B cell (primary cell): ENCODE measurements around the gene PRR33. TPM values are rescaled to one million over a fixed set of nuclear protein-coding genes. Genes with fewer than 3 reads are reported as not detected.

Experiments used
- ATAC-seq: fragments of 200-7000 bp; cut with Tn5 transposase; one replicate; pipeline ENCODE4 v1.10.0; 2021; ENCODE audit warnings: low read depth, mild to moderate bottlenecking, moderate number of reproducible peaks, moderate library complexity
- CTCF ChIA-PET: fragments of 350-600 bp; sonication (Branson Sonifier 250); formaldehyde crosslinking; loops from one replicate; lab custom pipeline; 2021; ENCODE audit warnings: antibody characterized with exemption, inconsistent platforms; lab: Charles Lee
- POLR2A ChIA-PET: fragments of 350-600 bp; sonication (Branson Sonifier 250); formaldehyde crosslinking; loops from one replicate; lab custom pipeline; 2021; ENCODE audit warnings: antibody characterized with exemption; lab: Charles Lee
- DNase-seq: peaks from one replicate; pipeline ENCODE4 v3.0.0; 2013
- H2AFZ ChIP-seq: 2 replicates; pipeline ENCODE4 v1.6.1; 2012; ENCODE audit warnings: mild to moderate bottlenecking, low read depth, low read length; ENCODE audit not compliant: insufficient read depth, poor library complexity, severe bottlenecking
- H3K27ac ChIP-seq, 2 donors: 1 replicate in 1 of 2; 2 replicates in 1 of 2; pipeline ENCODE4 v1.5.1; 2012 to 2013; ENCODE audit warnings: low read length in 2 of 2, mild to moderate bottlenecking in 2 of 2, moderate library complexity in 1 of 2
- H3K27me3 ChIP-seq, 4 experiments: fragments of 200-600 bp in 1 of 4; sonication (generic) in 1 of 4; replicated peaks in 1 of 4; 1 replicate in 2 of 4; 2 replicates in 2 of 4; pipeline versions ENCODE4 v1.6.1 to v1.7.0; 2013 to 2016; ENCODE audit warnings: low read length in 3 of 4, mild to moderate bottlenecking in 2 of 4, mixed read lengths in 1 of 4, moderate library complexity in 1 of 4; ENCODE audit not compliant: insufficient read depth in 4 of 4, control insufficient read depth in 3 of 4; ENCODE audit errors: control extremely low read depth in 1 of 4
- H3K36me3 ChIP-seq, 2 experiments: replicated peaks in 1 of 2; 1 replicate in 1 of 2; 2 replicates in 1 of 2; pipeline versions ENCODE4 v1.6.1 to v1.7.1; 2013; ENCODE audit warnings: low read length in 1 of 2; ENCODE audit not compliant: insufficient read depth in 2 of 2, control insufficient read depth in 1 of 2; ENCODE audit errors: control extremely low read depth in 1 of 2, extremely low read depth in 1 of 2
- H3K4me1 ChIP-seq, 2 donors: fragments of 200-600 bp in 1 of 2; sonication (generic) in 1 of 2; 1 replicate in 1 of 2; 2 replicates in 1 of 2; pipeline versions ENCODE4 v1.5.1 to v1.6.1; 2013 to 2017; ENCODE audit warnings: low read length in 2 of 2; ENCODE audit not compliant: control insufficient read depth in 2 of 2, insufficient read depth in 2 of 2
- H3K4me2 ChIP-seq: replicated peaks from 2 replicates; pipeline ENCODE3; 2012; ENCODE audit warnings: mild to moderate bottlenecking, low read depth, low read length; ENCODE audit not compliant: poor library complexity, severe bottlenecking
- H3K4me3 ChIP-seq, 5 experiments: fragments of 200-600 bp in 1 of 5; sonication (generic) in 1 of 5; 1 replicate in 3 of 5; 2 replicates in 2 of 5; pipeline versions ENCODE4 v1.5.1 to v1.7.0; 2011 to 2016; ENCODE audit warnings: low read length in 4 of 5, mild to moderate bottlenecking in 4 of 5, low read depth in 2 of 5, control low read depth in 1 of 5, moderate library complexity in 1 of 5; ENCODE audit not compliant: insufficient read depth in 1 of 5; ENCODE audit errors: control extremely low read depth in 1 of 5, extremely low read depth in 1 of 5
- H3K79me2 ChIP-seq: fragments of 200-600 bp; sonication (generic); one replicate; pipeline ENCODE4 v1.6.0; 2016; ENCODE audit warnings: low read length; ENCODE audit not compliant: control insufficient read depth, insufficient read depth
- H3K9ac ChIP-seq: fragments of 200-600 bp; sonication (generic); 2 replicates; pipeline ENCODE4 v1.6.1; 2017; ENCODE audit warnings: mild to moderate bottlenecking, low read length, moderate library complexity
- H3K9me3 ChIP-seq, 3 donors: one replicate each; pipeline versions ENCODE4 v1.6.1 to v1.7.1; 2013; ENCODE audit warnings: low read length in 2 of 3; ENCODE audit not compliant: control insufficient read depth in 2 of 3, insufficient read depth in 1 of 3; ENCODE audit errors: control extremely low read depth in 1 of 3
- H4K20me1 ChIP-seq: 2 replicates; pipeline ENCODE4 v1.6.0; 2012; ENCODE audit warnings: mild to moderate bottlenecking, low read length; ENCODE audit not compliant: insufficient read depth, control insufficient read depth, poor library complexity, severe bottlenecking
- H3K27ac Mint-ChIP-seq: one replicate; pipeline ENCODE4 v1.8.0; 2021; ENCODE audit warnings: mixed read lengths
- H3K27me3 Mint-ChIP-seq: one replicate; pipeline ENCODE4 v1.8.0; 2021; ENCODE audit warnings: mixed read lengths
- H3K4me1 Mint-ChIP-seq: one replicate; pipeline ENCODE4 v1.8.0; 2021; ENCODE audit warnings: mixed read lengths
- H3K4me3 Mint-ChIP-seq: one replicate; pipeline ENCODE4 v1.8.0; 2021; ENCODE audit warnings: mixed read lengths
- H3K9me3 Mint-ChIP-seq: one replicate; pipeline ENCODE4 v1.8.0; 2022; ENCODE audit warnings: mixed read lengths; ENCODE audit not compliant: insufficient read depth
- EZH2 ChIP-seq: IDR thresholded peaks from 2 replicates; pipeline ENCODE4 v1.6.1; 2012; ENCODE audit warnings: borderline replicate concordance, low read depth, mild to moderate bottlenecking, moderate library complexity, low read length; ENCODE audit not compliant: insufficient read depth, poor library complexity, severe bottlenecking
- WGBS: methylation state at CpG from one replicate; pipeline ENCODE4 v1.1.5; 2013; ENCODE audit warnings: missing lambda C conversion rate; ENCODE audit not compliant: insufficient coverage; 5-methylcytosine and 5-hydroxymethylcytosine counted together
- intact Hi-C: fragments of 100-400 bp; cut with micrococcal nuclease; formaldehyde crosslinking; loops from one replicate; pipeline ENCODE4 v1.10.0; 2022
- polyA plus RNA-seq: library from polyadenylated mRNA; depleted of rRNA; stranded (reverse); fragments of >200 nt; gene quantifications from 2 replicates; pipeline ENCODE4 v1.2.3, GENCODE V29; 2012
- total RNA-seq, 2 donors: library from RNA; stranded (reverse); fragments of 120-200 nt in 1 of 2; gene quantifications; 1 replicate in 1 of 2; 2 replicates in 1 of 2; pipeline versions ENCODE4 v1.2.3 to v1.2.4, GENCODE V29; 2013 to 2022
- TF ChIP-seq, protein P1 (sequence below): fragments of 200-600 bp; IDR thresholded peaks from one replicate; pipeline ENCODE4 v1.8.0; 2022; ENCODE audit warnings: antibody characterized with exemption, mild to moderate bottlenecking

The PRR33 gene
- total and polyA plus RNA-seq, 2 donors (not counting 1 experiment from before 2014, with no cell fraction given): not detected

DNA sequence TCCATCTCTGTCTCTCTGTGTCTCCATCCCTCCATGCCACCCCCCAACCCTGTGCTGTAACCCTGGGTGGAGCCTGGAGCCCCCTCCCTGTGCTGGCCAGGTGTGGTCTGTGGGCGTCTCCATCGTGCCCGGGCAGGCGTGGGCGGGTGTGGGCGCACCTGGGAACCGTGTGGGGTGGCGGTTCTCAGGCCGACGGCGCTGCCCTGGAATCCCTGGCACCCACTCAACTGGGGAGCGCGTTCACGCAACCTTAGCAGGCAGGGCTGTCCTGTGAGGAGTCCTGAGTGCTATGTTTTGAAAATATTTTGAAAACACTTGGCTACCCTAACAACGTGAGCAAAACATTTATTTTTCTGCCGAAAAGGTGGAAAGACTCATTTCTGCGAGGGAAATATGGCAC, 32.5 kb upstream of the PRR33 start:
- no peak for TF ChIP-seq EZH2
- TF ChIP-seq, protein P1, sequence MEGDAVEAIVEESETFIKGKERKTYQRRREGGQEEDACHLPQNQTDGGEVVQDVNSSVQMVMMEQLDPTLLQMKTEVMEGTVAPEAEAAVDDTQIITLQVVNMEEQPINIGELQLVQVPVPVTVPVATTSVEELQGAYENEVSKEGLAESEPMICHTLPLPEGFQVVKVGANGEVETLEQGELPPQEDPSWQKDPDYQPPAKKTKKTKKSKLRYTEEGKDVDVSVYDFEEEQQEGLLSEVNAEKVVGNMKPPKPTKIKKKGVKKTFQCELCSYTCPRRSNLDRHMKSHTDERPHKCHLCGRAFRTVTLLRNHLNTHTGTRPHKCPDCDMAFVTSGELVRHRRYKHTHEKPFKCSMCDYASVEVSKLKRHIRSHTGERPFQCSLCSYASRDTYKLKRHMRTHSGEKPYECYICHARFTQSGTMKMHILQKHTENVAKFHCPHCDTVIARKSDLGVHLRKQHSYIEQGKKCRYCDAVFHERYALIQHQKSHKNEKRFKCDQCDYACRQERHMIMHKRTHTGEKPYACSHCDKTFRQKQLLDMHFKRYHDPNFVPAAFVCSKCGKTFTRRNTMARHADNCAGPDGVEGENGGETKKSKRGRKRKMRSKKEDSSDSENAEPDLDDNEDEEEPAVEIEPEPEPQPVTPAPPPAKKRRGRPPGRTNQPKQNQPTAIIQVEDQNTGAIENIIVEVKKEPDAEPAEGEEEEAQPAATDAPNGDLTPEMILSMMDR: no peak
- no peak for DNase-seq
- intact Hi-C loops: no loop called here
- Mint-ChIP-seq H3K27me3 (peaks cover 22% of the 10 kb centered on the region), H3K27ac (no peak overlapping the region), H3K4me1 (no peaks in the 10 kb centered on the region), H3K4me3 (no peak overlapping the region), H3K9me3 (no peaks in the 10 kb centered on the region)
- H3K4me3 ChIP-seq: no peak overlapping the region
- H3K4me2 ChIP-seq: no peak overlapping the region
- H3K9me3 ChIP-seq: no peaks in the 10 kb centered on the region
- H4K20me1 ChIP-seq: no peaks in the 10 kb centered on the region
- CTCF ChIA-PET: no interaction called here
- H3K79me2 ChIP-seq: no peaks in the 10 kb centered on the region
- ATAC-seq: no peak
- H2AFZ ChIP-seq: no peak overlapping the region
- peaks cover 0 to 31% (median 8%) of the 10 kb centered on the region in 4 experiments for H3K27me3 ChIP-seq
- WGBS: 80% methylated on average over 17 of the region's 17 CpGs
- H3K4me1 ChIP-seq: peaks cover 0 to 5% of the 10 kb centered on the region in 2 donors
- POLR2A ChIA-PET: no interaction called here
- no peak overlapping the region for H3K27ac ChIP-seq
- no peaks in the 10 kb centered on the region for H3K36me3 ChIP-seq
- no peak overlapping the region for H3K9ac ChIP-seq

DNA sequence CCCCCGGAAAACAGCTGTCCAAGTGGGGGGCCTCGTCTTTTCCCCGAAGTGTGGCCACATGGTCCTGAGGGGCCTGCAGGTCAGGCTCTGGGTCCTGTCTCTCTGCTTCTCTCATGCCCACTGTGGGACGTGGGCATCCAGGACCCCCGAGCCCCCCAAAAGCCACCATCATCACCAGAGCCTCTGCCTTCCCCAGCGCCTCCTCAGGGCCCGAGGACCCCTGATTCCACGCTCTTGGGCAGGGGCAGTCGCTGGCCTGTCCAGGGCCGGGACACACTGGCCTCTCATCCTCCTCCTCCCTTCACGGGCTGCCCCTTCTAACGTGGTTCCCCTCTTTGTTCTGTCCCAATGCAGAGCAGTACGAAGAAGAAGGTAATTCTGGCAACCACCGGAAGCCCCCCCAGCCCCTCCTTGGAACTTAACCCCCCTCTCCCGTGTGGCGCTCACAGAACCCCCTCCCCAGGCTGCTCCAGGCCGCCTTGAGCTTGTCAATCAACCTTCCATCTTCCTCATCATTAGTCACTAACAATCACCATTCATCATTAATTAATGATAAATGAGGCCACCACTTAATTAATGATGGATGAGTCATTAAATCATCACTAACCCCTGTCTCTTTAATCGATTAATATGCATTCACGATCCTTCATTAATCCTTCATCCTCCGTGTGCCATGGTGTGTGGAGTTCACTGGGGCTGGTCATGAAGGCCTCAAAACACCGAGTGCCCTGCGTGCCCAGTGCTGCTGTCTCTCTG, 31.7 kb upstream of the PRR33 start:
- H3K79me2 ChIP-seq: no peaks in the 10 kb centered on the region
- no peaks in the 10 kb centered on the region for H3K9me3 Mint-ChIP-seq
- H3K4me1 Mint-ChIP-seq: peaks cover 3% of the 10 kb centered on the region
- H3K27me3 Mint-ChIP-seq: peaks cover 22% of the 10 kb centered on the region
- H4K20me1 ChIP-seq: no peaks in the 10 kb centered on the region
- H2AFZ ChIP-seq: no peak overlapping the region
- ATAC-seq (no peak), DNase-seq (no peak)
- peaks cover 0 to 30% (median 8%) of the 10 kb centered on the region in 4 experiments for H3K27me3 ChIP-seq
- no peaks in the 10 kb centered on the region for H3K9me3 ChIP-seq
- H3K4me3 Mint-ChIP-seq: no peak overlapping the region
- CTCF ChIA-PET: no interaction called here
- H3K9ac ChIP-seq: no peak overlapping the region
- POLR2A ChIA-PET: interaction anchor here (1.1 to 1.3 kb wide), 2 partner anchors 18 to 32 kb away, joined by 3 to 8 read pairs; partner anchors contain the start of gene PRR33
- TF ChIP-seq EZH2: no peak
- TF ChIP-seq, protein P1: no peak
- no peak overlapping the region for H3K27ac ChIP-seq
- H3K27ac Mint-ChIP-seq: no peak overlapping the region
- no peak overlapping the region for H3K4me2 ChIP-seq
- H3K36me3 ChIP-seq: no peaks in the 10 kb centered on the region
- H3K4me3 ChIP-seq: no peak overlapping the region
- WGBS: 89% methylated on average over 16 of the region's 22 CpGs
- intact Hi-C loops: no loop called here
- peaks cover 0 to 5% of the 10 kb centered on the region in 2 donors for H3K4me1 ChIP-seq
